ENCODE results near the gene HLA-DRA.
"Not testable (repeated sequence)": the region's sequence is repeated elsewhere in the genome, so short reads cannot be mapped to it uniquely, and the experiment has no call there.

Gene HLA-DRA

GRCh38 chr6:32430179-32430578 lies 9.5 kb upstream of the HLA-DRA start:
- DNase-seq: no peak

DNA sequence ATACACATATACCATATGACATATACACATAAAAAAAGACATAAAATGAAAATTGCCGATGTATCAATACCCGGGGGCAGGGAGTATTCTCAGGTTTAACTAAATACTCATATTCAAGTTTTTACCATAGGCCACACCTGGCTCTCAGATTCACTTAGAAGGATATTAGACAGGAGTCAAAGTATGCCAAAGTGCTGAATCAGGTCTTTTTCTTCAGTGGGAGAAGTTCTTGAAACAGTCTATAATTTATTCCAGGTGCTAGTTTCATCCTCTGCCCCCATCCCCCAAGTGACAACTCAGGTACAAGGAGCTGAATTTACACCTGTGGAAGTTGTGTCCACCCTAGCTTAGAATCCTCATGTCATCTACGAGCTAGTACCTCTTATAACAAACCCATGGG lies 8.5 kb upstream of the HLA-DRA start:
- DNase-seq: no peak

DNA sequence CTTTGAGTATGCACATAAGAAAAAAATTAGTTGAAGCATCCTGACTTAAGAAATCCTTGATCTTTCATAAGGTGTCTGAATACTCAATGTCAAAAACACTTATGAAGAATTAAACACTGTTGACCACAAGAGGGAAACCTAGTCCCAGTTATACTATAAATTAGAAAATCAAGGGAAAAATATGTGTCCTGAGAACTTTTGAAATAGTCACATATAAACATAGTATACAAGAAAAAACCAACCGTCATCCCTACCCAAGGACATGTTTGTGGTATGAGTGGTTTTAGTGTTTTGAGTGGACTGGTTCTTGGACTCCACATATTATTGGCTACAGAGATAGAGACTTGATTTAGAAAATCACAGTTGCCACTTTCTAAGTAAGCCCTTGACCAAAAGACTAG lies 7.6 kb upstream of the HLA-DRA start:
- DNase-seq: no peak

- DNase-seq: not testable (repeated sequence)
Measured at GRCh38 chr6:32433950-32434349, 5.7 kb upstream of the HLA-DRA start.

DNA sequence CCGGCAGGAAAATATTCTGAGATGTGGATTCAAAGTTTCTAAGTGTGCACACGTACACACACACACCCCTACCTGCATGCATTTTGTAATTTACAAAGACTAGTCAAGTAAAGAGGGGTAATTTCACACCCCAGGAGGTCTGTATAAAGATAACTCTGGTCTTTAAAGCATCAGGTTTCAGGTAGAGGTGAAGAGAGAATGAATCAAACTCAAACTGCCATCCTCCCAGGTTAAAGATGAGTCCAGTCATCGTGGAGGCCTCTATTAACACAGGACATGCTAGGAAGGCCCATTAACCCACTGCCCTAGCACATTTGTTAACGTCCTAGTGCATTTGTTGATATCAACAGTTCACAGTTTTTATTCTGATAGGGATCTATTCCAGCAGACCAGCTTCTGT lies 3.5 kb upstream of the HLA-DRA start:
- no peak for DNase-seq

- DNase-seq: no peak
Measured at GRCh38 chr6:32436995-32437836, 2.5 kb upstream of the HLA-DRA start.

- DNase-seq: no peak
Measured at GRCh38 chr6:32439139-32439538, 548 bp upstream of the HLA-DRA start.

DNA sequence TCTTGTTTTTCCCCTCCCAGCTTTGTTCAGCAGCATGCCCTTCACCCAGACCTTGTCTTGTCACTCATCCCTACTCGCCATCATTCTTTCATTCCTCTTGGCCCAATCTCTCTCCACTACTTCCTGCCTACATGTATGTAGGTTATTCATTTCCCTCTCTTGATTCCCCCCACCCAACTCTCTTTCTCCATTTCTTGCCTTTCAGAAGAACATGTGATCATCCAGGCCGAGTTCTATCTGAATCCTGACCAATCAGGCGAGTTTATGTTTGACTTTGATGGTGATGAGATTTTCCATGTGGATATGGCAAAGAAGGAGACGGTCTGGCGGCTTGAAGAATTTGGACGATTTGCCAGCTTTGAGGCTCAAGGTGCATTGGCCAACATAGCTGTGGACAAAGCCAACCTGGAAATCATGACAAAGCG lies 2.6 kb downstream of the HLA-DRA start:
- no peak for DNase-seq

DNA sequence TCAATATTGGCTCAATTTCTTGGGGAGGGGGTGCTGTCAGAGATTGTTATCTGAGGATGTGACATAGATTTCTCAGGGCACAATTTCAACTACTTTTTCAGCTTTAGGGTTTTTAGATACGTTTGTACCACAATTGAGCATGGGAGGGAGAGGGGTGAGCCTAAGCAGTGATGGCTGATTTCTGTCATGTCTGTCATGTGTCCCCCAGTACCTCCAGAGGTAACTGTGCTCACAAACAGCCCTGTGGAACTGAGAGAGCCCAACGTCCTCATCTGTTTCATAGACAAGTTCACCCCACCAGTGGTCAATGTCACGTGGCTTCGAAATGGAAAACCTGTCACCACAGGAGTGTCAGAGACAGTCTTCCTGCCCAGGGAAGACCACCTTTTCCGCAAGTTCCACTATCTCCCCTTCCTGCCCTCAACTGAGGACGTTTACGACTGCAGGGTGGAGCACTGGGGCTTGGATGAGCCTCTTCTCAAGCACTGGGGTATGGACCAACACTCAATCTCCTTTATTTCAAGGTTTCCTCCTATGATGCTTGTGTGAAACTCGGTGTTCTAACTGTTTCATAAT lies 3.4 kb downstream of the HLA-DRA start:
- no peak for DNase-seq

- DNase-seq: no peak
Measured at GRCh38 chr6:32444433-32444832, 4.7 kb downstream of the HLA-DRA start.

- DNase-seq: no peak
Measured at GRCh38 chr6:32445321-32445854, 5.7 kb downstream of the HLA-DRA start.

- no peak for DNase-seq
Measured at GRCh38 chr6:32447932-32448331, 8.2 kb downstream of the HLA-DRA start.

GRCh38 chr6:32449088-32449736 lies 9.5 kb downstream of the HLA-DRA start:
- DNase-seq: no peak

GRCh38 chr6:32457054-32457453 lies 17.4 kb downstream of the HLA-DRA start:
- no peak for DNase-seq

- no peak for DNase-seq
Measured at GRCh38 chr6:32459781-32460424, 20.2 kb downstream of the HLA-DRA start.

- DNase-seq: no peak
Measured at GRCh38 chr6:32460528-32460927, 20.8 kb downstream of the HLA-DRA start.

DNA sequence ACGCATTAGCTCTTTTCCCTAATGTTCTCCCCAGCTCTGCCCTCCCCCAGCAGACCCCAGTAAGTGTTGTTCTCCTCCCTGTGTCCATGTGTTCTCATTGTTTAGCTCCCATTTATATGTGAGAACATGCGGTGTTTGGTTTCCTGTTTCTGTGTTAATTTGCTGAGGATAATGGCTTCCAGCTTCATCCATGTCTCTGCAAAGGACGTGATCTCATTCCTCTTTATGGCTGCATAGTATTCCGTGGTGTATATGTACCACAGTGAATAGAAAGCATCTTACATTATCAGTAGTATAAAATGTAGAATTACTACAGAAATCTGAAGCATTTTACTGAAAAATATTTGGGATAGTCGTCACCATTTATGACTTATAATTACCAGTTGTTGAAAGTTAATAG lies 21.8 kb downstream of the HLA-DRA start:
- DNase-seq: no peak

GRCh38 chr6:32462609-32463008 lies 22.9 kb downstream of the HLA-DRA start:
- DNase-seq: no peak

DNA sequence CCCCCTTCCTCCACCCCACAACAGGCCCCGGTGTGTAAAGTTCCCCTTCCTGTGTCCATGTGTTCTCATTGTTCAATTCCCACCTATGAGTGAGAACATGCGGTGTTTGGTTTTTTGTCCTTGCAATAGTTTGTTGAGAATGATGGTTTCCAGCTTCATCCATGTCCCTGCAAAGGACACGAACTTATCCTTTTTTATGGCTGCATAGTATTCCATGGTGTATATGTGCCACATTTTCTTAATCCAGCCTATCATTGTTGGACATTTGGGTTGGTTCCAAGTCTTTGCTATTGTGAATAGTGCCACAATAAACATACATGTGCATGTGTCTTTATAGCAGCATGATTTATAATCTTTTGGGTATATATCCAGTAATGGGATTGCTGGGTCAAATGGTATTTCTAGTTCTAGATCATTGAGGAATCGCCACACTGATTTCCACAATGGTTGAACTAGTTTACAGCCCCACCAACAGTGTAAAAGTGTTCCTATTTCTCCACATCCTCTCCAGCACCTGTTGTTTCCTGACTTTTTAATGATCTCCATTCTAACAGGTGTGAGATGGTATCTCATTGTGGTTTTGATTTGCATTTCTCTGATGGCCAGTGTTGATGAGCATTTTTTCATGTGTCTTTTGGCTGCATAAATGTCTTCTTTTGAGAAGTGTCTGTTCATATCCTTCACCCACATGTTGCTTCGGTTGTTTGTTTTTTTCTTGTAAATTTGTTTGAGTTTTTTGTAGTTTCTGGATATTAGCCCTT lies 28.2 kb downstream of the HLA-DRA start:
- not testable (repeated sequence) for DNase-seq

- no peak for DNase-seq
Measured at GRCh38 chr6:32472781-32473375, 33.2 kb downstream of the HLA-DRA start.
